ENCODE measurements around the gene DENND6B. TPM values are rescaled to one million over a fixed set of nuclear protein-coding genes. Genes with fewer than 3 reads are reported as not detected.

The DENND6B gene
- total and polyA plus RNA-seq, 2 of the 13 experiments (the other 11 are each of a cell fraction or from before 2014, with no cell fraction given) = 0.95 to 3.8 TPM

DNA sequence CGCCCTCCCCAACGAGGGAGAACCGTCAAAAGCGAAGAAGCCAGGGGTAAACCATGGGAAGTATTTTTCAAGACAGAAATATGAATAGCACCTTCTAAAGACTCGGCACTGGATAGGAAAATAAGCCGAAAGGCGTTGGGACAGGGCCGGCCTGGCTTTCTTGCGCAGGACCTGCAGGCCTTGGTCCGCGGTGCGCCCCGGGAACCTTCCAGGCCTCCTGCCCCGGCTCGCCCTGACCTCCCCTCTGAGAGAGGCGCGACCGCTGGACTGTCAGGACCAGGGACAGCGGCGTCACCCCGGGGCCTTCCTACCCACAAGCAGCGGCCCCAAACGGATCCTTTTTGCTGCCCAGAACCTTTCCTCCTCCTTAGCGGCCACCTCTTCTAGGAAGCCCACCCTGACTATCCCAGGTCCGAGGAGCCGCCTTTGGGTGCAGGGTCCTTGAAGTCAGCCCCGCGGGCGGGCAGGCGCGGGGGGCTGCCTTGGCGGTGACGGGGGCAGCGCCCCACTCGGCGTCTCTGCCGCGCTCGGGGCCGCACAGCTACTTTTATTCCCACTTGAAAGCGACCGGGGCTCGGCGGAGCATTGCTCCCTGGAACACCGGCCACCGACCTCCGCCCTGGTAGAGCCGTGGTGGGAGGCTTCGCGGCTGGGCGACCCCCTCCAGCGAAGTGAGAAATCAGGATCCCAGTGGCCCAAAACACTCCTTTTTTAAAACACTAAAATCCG is 56.0 kb downstream of the DENND6B start (continued):
- TF ChIP-seq ZNF274 (CRISPR knock-in tag; IDR thresholded peaks at IDR 0.05) (no peak), MYC (CRISPR knock-in tag; IDR thresholded peaks at IDR 0.05; ENCODE audit: borderline replicate concordance) (peak; percentile 35; the same call in 1 of the 2 replicates), ZMAT3 (CRISPR knock-in tag; conservative IDR thresholded peaks at IDR 0.05) (peak; percentile 46; the same call in 1 of the 2 replicates), NRL (CRISPR knock-in tag; IDR thresholded peaks at IDR 0.05; ENCODE audit: borderline replicate concordance) (peak; percentile 90), NFIB (CRISPR knock-in tag; IDR thresholded peaks at IDR 0.05; ENCODE audit: borderline replicate concordance) (no peak), CCAR2 (optimal IDR thresholded peaks at IDR 0.05; ENCODE audit: low read depth, low read length) (no peak), NR1H2 (CRISPR knock-in tag; IDR thresholded peaks at IDR 0.05; ENCODE audit: borderline replicate concordance, low read depth) (no peak), ZZZ3 (CRISPR knock-in tag; IDR thresholded peaks at IDR 0.05; ENCODE audit: borderline replicate concordance) (no peak), CEBPG (CRISPR knock-in tag; IDR thresholded peaks at IDR 0.05) (no peak), ZNF615 (CRISPR knock-in tag; IDR thresholded peaks at IDR 0.05; ENCODE audit: borderline replicate concordance) (no peak), NR2F2 (IDR thresholded peaks at IDR 0.05; ENCODE audit: borderline replicate concordance, low read depth) (no peak), MEF2D (CRISPR knock-in tag; IDR thresholded peaks at IDR 0.05) (peak; percentile 75), AKAP8 (CRISPR knock-in tag; IDR thresholded peaks at IDR 0.05) (no peak), ZNF235 (CRISPR knock-in tag; IDR thresholded peaks at IDR 0.05; ENCODE audit: borderline replicate concordance) (peak; percentile 92)
- TF ChIP-seq, protein P1, sequence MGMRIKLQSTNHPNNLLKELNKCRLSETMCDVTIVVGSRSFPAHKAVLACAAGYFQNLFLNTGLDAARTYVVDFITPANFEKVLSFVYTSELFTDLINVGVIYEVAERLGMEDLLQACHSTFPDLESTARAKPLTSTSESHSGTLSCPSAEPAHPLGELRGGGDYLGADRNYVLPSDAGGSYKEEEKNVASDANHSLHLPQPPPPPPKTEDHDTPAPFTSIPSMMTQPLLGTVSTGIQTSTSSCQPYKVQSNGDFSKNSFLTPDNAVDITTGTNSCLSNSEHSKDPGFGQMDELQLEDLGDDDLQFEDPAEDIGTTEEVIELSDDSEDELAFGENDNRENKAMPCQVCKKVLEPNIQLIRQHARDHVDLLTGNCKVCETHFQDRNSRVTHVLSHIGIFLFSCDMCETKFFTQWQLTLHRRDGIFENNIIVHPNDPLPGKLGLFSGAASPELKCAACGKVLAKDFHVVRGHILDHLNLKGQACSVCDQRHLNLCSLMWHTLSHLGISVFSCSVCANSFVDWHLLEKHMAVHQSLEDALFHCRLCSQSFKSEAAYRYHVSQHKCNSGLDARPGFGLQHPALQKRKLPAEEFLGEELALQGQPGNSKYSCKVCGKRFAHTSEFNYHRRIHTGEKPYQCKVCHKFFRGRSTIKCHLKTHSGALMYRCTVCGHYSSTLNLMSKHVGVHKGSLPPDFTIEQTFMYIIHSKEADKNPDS (CRISPR knock-in tag; IDR thresholded peaks at IDR 0.05) = no peak
- TF ChIP-seq, protein P2, sequence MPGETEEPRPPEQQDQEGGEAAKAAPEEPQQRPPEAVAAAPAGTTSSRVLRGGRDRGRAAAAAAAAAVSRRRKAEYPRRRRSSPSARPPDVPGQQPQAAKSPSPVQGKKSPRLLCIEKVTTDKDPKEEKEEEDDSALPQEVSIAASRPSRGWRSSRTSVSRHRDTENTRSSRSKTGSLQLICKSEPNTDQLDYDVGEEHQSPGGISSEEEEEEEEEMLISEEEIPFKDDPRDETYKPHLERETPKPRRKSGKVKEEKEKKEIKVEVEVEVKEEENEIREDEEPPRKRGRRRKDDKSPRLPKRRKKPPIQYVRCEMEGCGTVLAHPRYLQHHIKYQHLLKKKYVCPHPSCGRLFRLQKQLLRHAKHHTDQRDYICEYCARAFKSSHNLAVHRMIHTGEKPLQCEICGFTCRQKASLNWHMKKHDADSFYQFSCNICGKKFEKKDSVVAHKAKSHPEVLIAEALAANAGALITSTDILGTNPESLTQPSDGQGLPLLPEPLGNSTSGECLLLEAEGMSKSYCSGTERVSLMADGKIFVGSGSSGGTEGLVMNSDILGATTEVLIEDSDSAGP (CRISPR knock-in tag; IDR thresholded peaks at IDR 0.05; ENCODE audit: borderline replicate concordance) = no peak
- TF ChIP-seq, protein P3, sequence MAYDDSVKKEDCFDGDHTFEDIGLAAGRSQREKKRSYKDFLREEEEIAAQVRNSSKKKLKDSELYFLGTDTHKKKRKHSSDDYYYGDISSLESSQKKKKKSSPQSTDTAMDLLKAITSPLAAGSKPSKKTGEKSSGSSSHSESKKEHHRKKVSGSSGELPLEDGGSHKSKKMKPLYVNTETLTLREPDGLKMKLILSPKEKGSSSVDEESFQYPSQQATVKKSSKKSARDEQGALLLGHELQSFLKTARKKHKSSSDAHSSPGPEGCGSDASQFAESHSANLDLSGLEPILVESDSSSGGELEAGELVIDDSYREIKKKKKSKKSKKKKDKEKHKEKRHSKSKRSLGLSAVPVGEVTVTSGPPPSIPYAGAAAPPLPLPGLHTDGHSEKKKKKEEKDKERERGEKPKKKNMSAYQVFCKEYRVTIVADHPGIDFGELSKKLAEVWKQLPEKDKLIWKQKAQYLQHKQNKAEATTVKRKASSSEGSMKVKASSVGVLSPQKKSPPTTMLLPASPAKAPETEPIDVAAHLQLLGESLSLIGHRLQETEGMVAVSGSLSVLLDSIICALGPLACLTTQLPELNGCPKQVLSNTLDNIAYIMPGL (CRISPR knock-in tag; IDR thresholded peaks at IDR 0.05; ENCODE audit: borderline replicate concordance in 1 of 2, low read depth in 1 of 2) = peak; percentile 26 to 67; a peak in 2 of 4 replicates
- TF ChIP-seq, protein P4, sequence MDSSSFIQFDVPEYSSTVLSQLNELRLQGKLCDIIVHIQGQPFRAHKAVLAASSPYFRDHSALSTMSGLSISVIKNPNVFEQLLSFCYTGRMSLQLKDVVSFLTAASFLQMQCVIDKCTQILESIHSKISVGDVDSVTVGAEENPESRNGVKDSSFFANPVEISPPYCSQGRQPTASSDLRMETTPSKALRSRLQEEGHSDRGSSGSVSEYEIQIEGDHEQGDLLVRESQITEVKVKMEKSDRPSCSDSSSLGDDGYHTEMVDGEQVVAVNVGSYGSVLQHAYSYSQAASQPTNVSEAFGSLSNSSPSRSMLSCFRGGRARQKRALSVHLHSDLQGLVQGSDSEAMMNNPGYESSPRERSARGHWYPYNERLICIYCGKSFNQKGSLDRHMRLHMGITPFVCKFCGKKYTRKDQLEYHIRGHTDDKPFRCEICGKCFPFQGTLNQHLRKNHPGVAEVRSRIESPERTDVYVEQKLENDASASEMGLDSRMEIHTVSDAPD (CRISPR knock-in tag; IDR thresholded peaks at IDR 0.05) = no peak
- TF ChIP-seq, protein P5, sequence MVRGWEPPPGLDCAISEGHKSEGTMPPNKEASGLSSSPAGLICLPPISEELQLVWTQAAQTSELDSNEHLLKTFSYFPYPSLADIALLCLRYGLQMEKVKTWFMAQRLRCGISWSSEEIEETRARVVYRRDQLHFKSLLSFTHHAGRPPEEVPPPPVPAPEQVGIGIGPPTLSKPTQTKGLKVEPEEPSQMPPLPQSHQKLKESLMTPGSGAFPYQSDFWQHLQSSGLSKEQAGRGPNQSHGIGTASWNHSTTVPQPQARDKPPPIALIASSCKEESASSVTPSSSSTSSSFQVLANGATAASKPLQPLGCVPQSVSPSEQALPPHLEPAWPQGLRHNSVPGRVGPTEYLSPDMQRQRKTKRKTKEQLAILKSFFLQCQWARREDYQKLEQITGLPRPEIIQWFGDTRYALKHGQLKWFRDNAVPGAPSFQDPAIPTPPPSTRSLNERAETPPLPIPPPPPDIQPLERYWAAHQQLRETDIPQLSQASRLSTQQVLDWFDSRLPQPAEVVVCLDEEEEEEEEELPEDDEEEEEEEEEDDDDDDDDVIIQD (CRISPR knock-in tag; IDR thresholded peaks at IDR 0.05; ENCODE audit: low read depth) = no peak

All from HepG2 (cell line).